COR-L47 (cell line): Measurements from ENCODE around the gene RBP5.

Source experiments
- DNase-seq: peaks from one replicate; lab custom pipeline; 2025; lab: John Stamatoyannopoulos, UW

The RBP5 gene

DNA sequence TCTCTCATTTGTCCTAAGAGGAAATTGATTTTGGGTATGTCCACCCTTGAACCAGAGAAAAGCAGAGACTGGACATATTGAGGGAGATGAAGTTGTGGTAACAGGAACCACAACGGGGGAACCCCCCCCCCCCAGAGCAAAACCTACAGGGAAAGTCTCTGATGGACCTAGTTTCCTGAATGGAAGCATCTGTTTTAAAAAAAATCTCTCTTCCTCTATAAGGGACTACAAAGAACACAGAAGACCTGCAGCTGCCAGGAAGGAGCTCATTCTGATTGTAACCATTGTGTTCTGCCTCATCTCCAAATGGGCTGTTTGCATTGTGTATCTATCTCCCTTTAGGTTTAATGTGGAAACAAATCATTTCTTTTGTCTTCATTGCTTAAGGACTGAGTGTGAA is 54.7 kb downstream of the RBP5 start:
- DNase-seq: no peak
